GM23338 (cell line): ENCODE results near the gene PPP2R5E. TPM values are rescaled to one million over a fixed set of nuclear protein-coding genes. Genes with fewer than 3 reads are reported as not detected.

Experiments used
- ATAC-seq: fragments of 200-7000 bp; cut with Tn5 transposase; 3 replicates; pipeline ENCODE4 v1.9.1; 2020
- DNase-seq: peaks from one replicate; pipeline ENCODE4 v3.0.0-alpha.2; 2015; ENCODE audit warnings: low spot score
- H2AFZ ChIP-seq: fragments of 200-600 bp; sonication (generic); 2 replicates; pipeline ENCODE4 v1.8.0; 2016; ENCODE audit warnings: antibody characterized with exemption, mild to moderate bottlenecking, moderate library complexity
- H3F3A ChIP-seq: fragments of 200-600 bp; sonication (generic); replicated peaks from 2 replicates; pipeline ENCODE4 v1.8.0; 2017; ENCODE audit warnings: antibody characterized with exemption, mixed run types, low read depth
- H3K27ac ChIP-seq: fragments of 200-600 bp; sonication (generic); 2 replicates; pipeline ENCODE4 v1.6.1; 2016; ENCODE audit warnings: low read depth
- H3K27me3 ChIP-seq: fragments of 200-600 bp; sonication (generic); 2 replicates; pipeline ENCODE4 v1.8.0; 2016; ENCODE audit warnings: mild to moderate bottlenecking, mixed run types, moderate library complexity; ENCODE audit not compliant: insufficient read depth
- H3K36me3 ChIP-seq: fragments of 200-600 bp; sonication (generic); 2 replicates; pipeline ENCODE4 v1.8.0; 2016; ENCODE audit warnings: mild to moderate bottlenecking; ENCODE audit not compliant: insufficient read depth
- H3K4me1 ChIP-seq: fragments of 200-600 bp; sonication (generic); 2 replicates; pipeline ENCODE4 v1.8.0; 2016; ENCODE audit warnings: mild to moderate bottlenecking, moderate library complexity; ENCODE audit not compliant: insufficient read depth
- H3K4me2 ChIP-seq: fragments of 200-600 bp; sonication (generic); 2 replicates; pipeline ENCODE4 v1.7.1; 2017; ENCODE audit warnings: mixed run types
- H3K4me3 ChIP-seq: fragments of 200-600 bp; sonication (generic); 2 replicates; pipeline ENCODE4 v1.6.1; 2016; ENCODE audit warnings: mixed run types
- H3K79me2 ChIP-seq: fragments of 200-600 bp; sonication (generic); replicated peaks from 2 replicates; pipeline ENCODE4 v1.8.0; 2017; ENCODE audit warnings: mild to moderate bottlenecking; ENCODE audit not compliant: insufficient read depth
- H3K9me2 ChIP-seq: fragments of 200-600 bp; sonication (generic); 2 replicates; pipeline ENCODE4 v1.8.0; 2017; ENCODE audit not compliant: insufficient read depth
- H4K20me1 ChIP-seq: fragments of 200-600 bp; sonication (generic); replicated peaks from 2 replicates; pipeline ENCODE4 v1.8.0; 2017; ENCODE audit warnings: mild to moderate bottlenecking; ENCODE audit not compliant: insufficient read depth
- H3K27ac Mint-ChIP-seq: 2 replicates; pipeline ENCODE4 v1.8.0; 2020; ENCODE audit warnings: inconsistent platforms, mild to moderate bottlenecking, moderate library complexity, mixed read lengths
- H3K27me3 Mint-ChIP-seq: 3 replicates; pipeline ENCODE4 v1.8.0; 2022; ENCODE audit warnings: low read depth, mild to moderate bottlenecking, moderate library complexity, mixed read lengths, inconsistent platforms; ENCODE audit not compliant: insufficient read depth, poor library complexity
- H3K36me3 Mint-ChIP-seq: 3 replicates; pipeline ENCODE4 v1.8.0; 2021; ENCODE audit warnings: low read depth, mild to moderate bottlenecking, inconsistent platforms, moderate library complexity, mixed read lengths
- H3K4me1 Mint-ChIP-seq: 3 replicates; pipeline ENCODE4 v1.8.0; 2020; ENCODE audit warnings: mild to moderate bottlenecking, inconsistent platforms, mixed read lengths
- H3K4me3 Mint-ChIP-seq: 3 replicates; pipeline ENCODE4 v1.8.0; 2021; ENCODE audit warnings: moderate library complexity, mild to moderate bottlenecking, inconsistent platforms, mixed read lengths
- H3K9me3 Mint-ChIP-seq: 3 replicates; pipeline ENCODE4 v1.8.0; 2020; ENCODE audit warnings: moderate library complexity, mild to moderate bottlenecking, inconsistent platforms, mixed read lengths
- CREB1 ChIP-seq: fragments of 250-450 bp; sonication (Bioruptor Pico); IDR thresholded peaks from 2 replicates; pipeline ENCODE4 v1.5.0; 2020; ENCODE audit warnings: low read depth, mild to moderate bottlenecking, moderate library complexity
- CTCF ChIP-seq, 2 experiments: fragments of 200-600 bp in 1 of 2; sonication (generic) in 1 of 2; conservative IDR thresholded peaks; 2 replicates each; pipeline versions ENCODE4 v1.5.1 to v1.6.1; 2016 to 2017; ENCODE audit warnings: antibody characterized with exemption in 2 of 2, low read depth in 2 of 2, mild to moderate bottlenecking in 2 of 2, moderate library complexity in 1 of 2
- ETS1 ChIP-seq: IDR thresholded peaks from 2 replicates; pipeline ENCODE4 v1.6.1; 2016; ENCODE audit warnings: antibody characterized with exemption
- JUNB ChIP-seq: IDR thresholded peaks from one replicate; pipeline ENCODE4 v1.6.1; 2016; ENCODE audit warnings: antibody characterized with exemption; ENCODE audit not compliant: unreplicated experiment
- STAT1 ChIP-seq: IDR thresholded peaks from one replicate; pipeline ENCODE4 v1.6.1; 2016; ENCODE audit warnings: antibody characterized with exemption; ENCODE audit not compliant: unreplicated experiment
- ZNF331 ChIP-seq: fragments of 250-450 bp; sonication (Bioruptor Pico); IDR thresholded peaks from 2 replicates; pipeline ENCODE4 v1.5.0; 2020; ENCODE audit warnings: low read depth, mild to moderate bottlenecking, moderate library complexity
- ZNF462 ChIP-seq: fragments of 250-450 bp; sonication (Bioruptor Pico); IDR thresholded peaks from 2 replicates; pipeline ENCODE4 v1.5.0; 2020; ENCODE audit warnings: mild to moderate bottlenecking, moderate library complexity
- polyA plus RNA-seq: library from polyadenylated mRNA; unstranded; fragments of >200 nt; fragmentation: Nextera tagmentation; extraction: Ambion mirVana; gene quantifications from 2 replicates; pipeline ENCODE4 v1.2.1, GENCODE V29; 2016
- total RNA-seq: library from RNA; depleted of rRNA; stranded (reverse); fragments of >200 nt; shearing (Covaris generic); gene quantifications from 2 replicates; pipeline ENCODE4 v1.2.3, GENCODE V29; 2014

Gene PPP2R5E
- total and polyA plus RNA-seq, 2 experiments from 2014 or later, result 40.9 to 45.5 TPM

- TF ChIP-seq ZNF462 (CRISPR knock-in tag), result no peak
- no peak for TF ChIP-seq CREB1 (CRISPR knock-in tag)
- TF ChIP-seq JUNB, result no peak
These were observed 185.3 kb downstream of the PPP2R5E start (continued) for GRCh38 chr14:63357841-63358240.

GRCh38 chr14:63345826-63346225, 197.4 kb downstream of the PPP2R5E start:
- no peaks in the 10 kb centered on the region for H3K9me3 Mint-ChIP-seq
- Histone ChIP-seq H4K20me1 (no peaks in the 10 kb centered on the region), H3F3A (no peaks in the 10 kb centered on the region), H3K4me1 (peaks cover 5% of the 10 kb centered on the region; the same call in 1 of the 2 replicates), H3K27ac (no peak overlapping the region), H3K4me2 (no peak overlapping the region), H3K36me3 (no peaks in the 10 kb centered on the region), H2AFZ (no peak overlapping the region), H3K9me2 (no peaks in the 10 kb centered on the region), H3K27me3 (no peaks in the 10 kb centered on the region), H3K4me3 (no peak overlapping the region), H3K79me2 (no peaks in the 10 kb centered on the region)
- H3K4me1 Mint-ChIP-seq, result peaks cover 5% of the 10 kb centered on the region; the same call in 1 of the 3 replicates
- no peaks in the 10 kb centered on the region for H3K27me3 Mint-ChIP-seq
- no peak overlapping the region for H3K4me3 Mint-ChIP-seq
- H3K27ac Mint-ChIP-seq, result no peak overlapping the region
- ATAC-seq (no peak), DNase-seq (no peak)
- H3K36me3 Mint-ChIP-seq, result no peaks in the 10 kb centered on the region
- TF ChIP-seq ZNF331 (CRISPR knock-in tag) (no peak), ETS1 (no peak), CTCF (conservative IDR thresholded peaks at IDR 0.05; ENCODE audit: low read depth in 2 of 2) (no peak), STAT1 (no peak)
